Endometrium (tissue), 2 donors: ENCODE results near the gene MCUB.
"Not testable (repeated sequence)": the region's sequence is repeated elsewhere in the genome, so short reads cannot be mapped to it uniquely, and the experiment has no call there.

Experiments
- FAIRE-seq: peaks from 2 replicates; lab custom pipeline; 2012; peaks lifted over from hg19 to GRCh38; lab: Jason Lieb, UNC
- donor health status: control.
- donor health status: control.

MCUB gene

GRCh38 chr4:109559983-109560686 lies at the start of gene MCUB:
MCUB (plus strand) TSS chr4:109560246; CDS start chr4:109560338, 92 bp downstream.
- no peak for FAIRE-seq

- FAIRE-seq: no peak
Measured at GRCh38 chr4:109510687-109511086, 49.4 kb upstream of the MCUB start.

GRCh38 chr4:109511414-109511813 lies 48.6 kb upstream of the MCUB start:
- peak; percentile 37 for FAIRE-seq

GRCh38 chr4:109513368-109513767 lies 46.7 kb upstream of the MCUB start:
- not testable (repeated sequence) for FAIRE-seq

GRCh38 chr4:109532182-109532581 lies 27.9 kb upstream of the MCUB start:
- no peak for FAIRE-seq

- FAIRE-seq: no peak
Measured at GRCh38 chr4:109545401-109545800, 14.6 kb upstream of the MCUB start.

- no peak for FAIRE-seq
Measured at GRCh38 chr4:109547394-109547793, 12.7 kb upstream of the MCUB start.

GRCh38 chr4:109548655-109549054 lies 11.4 kb upstream of the MCUB start:
- no peak for FAIRE-seq

GRCh38 chr4:109552237-109552636 lies 7.8 kb upstream of the MCUB start:
- FAIRE-seq: no peak

GRCh38 chr4:109553130-109553529 lies 6.9 kb upstream of the MCUB start:
- FAIRE-seq: no peak

- FAIRE-seq: no peak
Measured at GRCh38 chr4:109554971-109555370, 5.1 kb upstream of the MCUB start.

- FAIRE-seq: no peak
Measured at GRCh38 chr4:109557433-109557832, 2.6 kb upstream of the MCUB start.

- not testable (repeated sequence) for FAIRE-seq
Measured at GRCh38 chr4:109558095-109558494, 2.0 kb upstream of the MCUB start.

GRCh38 chr4:109559625-109559982 lies 442 bp upstream of the MCUB start:
- no peak for FAIRE-seq

GRCh38 chr4:109560687-109561461 lies 828 bp downstream of the MCUB start:
- peak; percentile 48 for FAIRE-seq

GRCh38 chr4:109562457-109563239 lies 2.6 kb downstream of the MCUB start:
- no peak for FAIRE-seq

- no peak for FAIRE-seq
Measured at GRCh38 chr4:109571494-109571893, 11.4 kb downstream of the MCUB start.

GRCh38 chr4:109572154-109572553 lies 12.1 kb downstream of the MCUB start:
- FAIRE-seq: no peak

- FAIRE-seq: no peak
Measured at GRCh38 chr4:109574443-109574850, 14.4 kb downstream of the MCUB start.

GRCh38 chr4:109574931-109575804 lies 15.1 kb downstream of the MCUB start:
- no peak for FAIRE-seq

GRCh38 chr4:109576462-109576861 lies 16.4 kb downstream of the MCUB start:
- peak; percentile 70 for FAIRE-seq

- FAIRE-seq: no peak
Measured at GRCh38 chr4:109578846-109579245, 18.8 kb downstream of the MCUB start.
